GM18526 (cell line): Measurements from ENCODE around the gene GPR61.

ENCODE experiments used
- POLR2A ChIP-seq: IDR thresholded peaks from 3 replicates; pipeline ENCODE4 v1.6.1; 2011; ENCODE audit not compliant: insufficient read length; ENCODE audit errors: extremely low read depth

Gene GPR61

GRCh38 chr1:109541102-109541501 lies 1.4 kb downstream of the GPR61 start:
- TF ChIP-seq POLR2A: no peak

- TF ChIP-seq POLR2A: no peak
Observed at GRCh38 chr1:109542657-109543056, 3.0 kb downstream of the GPR61 start.

GRCh38 chr1:109543283-109543987 lies 3.8 kb downstream of the GPR61 start:
- TF ChIP-seq POLR2A: no peak

- TF ChIP-seq POLR2A: no peak
Observed at GRCh38 chr1:109543988-109544735, 4.5 kb downstream of the GPR61 start.

GRCh38 chr1:109546311-109547109 lies 6.8 kb downstream of the GPR61 start:
- no peak for TF ChIP-seq POLR2A

GRCh38 chr1:109547463-109548320 lies 8.0 kb downstream of the GPR61 start:
- no peak for TF ChIP-seq POLR2A

- peak; percentile 89 for TF ChIP-seq POLR2A
Observed at GRCh38 chr1:109548321-109549267, 8.9 kb downstream of the GPR61 start, which contains the start of gene GNAI3. Gene GNAI3, plus strand, starts transcription at chr1:109548615. Its CDS starts 106 bp downstream, at chr1:109548721.

- no peak for TF ChIP-seq POLR2A
Observed at GRCh38 chr1:109556563-109556962, 16.9 kb downstream of the GPR61 start.

- TF ChIP-seq POLR2A: no peak
Observed at GRCh38 chr1:109557520-109557919, 17.8 kb downstream of the GPR61 start.

- no peak for TF ChIP-seq POLR2A
Observed at GRCh38 chr1:109559995-109560394, 20.3 kb downstream of the GPR61 start.

GRCh38 chr1:109564194-109564878 lies 24.7 kb downstream of the GPR61 start:
- no peak for TF ChIP-seq POLR2A

- TF ChIP-seq POLR2A: no peak
Observed at GRCh38 chr1:109565241-109565640, 25.6 kb downstream of the GPR61 start.

- no peak for TF ChIP-seq POLR2A
Observed at GRCh38 chr1:109566982-109567381, 27.3 kb downstream of the GPR61 start.
